Stimulated activated CD4-positive, alpha-beta T cell treated with anti-CD3 and anti-CD28 coated beads, Interleukin-4, amount 100 ng/mL, for 4 hours (primary cell): Measurements from ENCODE around the gene SNU13.
"Not testable (repeated sequence)": the region's sequence is repeated elsewhere in the genome, so short reads cannot be mapped to it uniquely, and the experiment has no call there.

Source experiments
- DNase-seq, 2 experiments: peaks; one replicate each; pipeline ENCODE4 v3.0.0-alpha.2; 2020

SNU13 gene

DNA sequence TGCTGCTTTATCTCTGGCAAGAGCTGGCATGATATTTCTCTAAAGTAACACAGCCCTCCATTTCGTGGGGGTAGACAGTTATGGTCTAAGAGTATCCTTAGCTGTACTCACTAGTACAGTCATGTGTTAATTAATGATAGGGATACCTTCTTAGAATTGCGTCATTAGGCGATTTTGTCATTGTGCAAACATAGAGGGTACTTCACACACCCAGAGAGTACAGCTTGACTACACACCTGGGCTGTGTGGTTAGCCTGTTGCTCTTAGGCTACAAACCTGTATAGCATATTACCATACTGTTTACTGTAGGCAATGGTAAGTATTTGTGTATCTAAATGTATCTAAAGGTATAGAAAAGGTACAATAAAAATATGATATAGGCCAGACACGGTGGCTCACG, 50.5 kb downstream of the SNU13 start:
- no peak for DNase-seq

DNA sequence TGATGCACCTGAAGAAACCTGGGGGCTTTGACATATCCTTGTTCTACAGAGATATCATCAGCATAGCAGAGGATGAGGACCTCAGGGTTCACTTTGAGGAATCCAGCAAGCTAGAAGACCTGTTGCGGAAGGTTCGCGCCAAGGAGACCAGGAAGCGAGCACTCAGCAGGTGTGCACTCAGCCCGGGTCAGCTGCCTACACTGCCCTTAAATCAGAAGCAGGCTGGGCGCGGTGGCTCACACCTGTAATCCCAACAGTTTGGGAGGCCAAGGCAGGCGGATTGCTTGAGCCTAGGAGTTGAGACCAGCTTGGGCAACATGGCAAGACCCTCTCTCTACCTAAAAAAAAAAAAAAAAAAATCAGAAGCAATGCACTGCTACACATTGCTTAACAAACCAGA, 51.0 kb downstream of the SNU13 start:
- not testable (repeated sequence) for DNase-seq

DNA sequence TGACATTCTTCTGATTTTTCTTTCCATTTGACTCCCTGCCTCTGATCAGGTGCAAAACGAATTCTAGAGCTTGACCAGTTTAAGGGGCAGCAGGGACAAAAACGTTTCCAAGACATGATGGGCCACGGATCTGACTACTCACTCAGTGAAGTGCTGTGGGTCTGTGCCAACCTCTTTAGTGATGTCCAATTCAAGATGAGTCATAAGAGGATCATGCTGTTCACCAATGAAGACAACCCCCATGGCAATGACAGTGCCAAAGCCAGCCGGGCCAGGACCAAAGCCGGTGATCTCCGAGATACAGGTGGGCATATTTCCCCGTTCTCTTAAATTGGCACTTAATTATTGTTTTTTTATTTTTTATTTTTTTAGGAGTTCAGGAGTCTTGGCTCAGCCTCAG, 52.2 kb downstream of the SNU13 start:
- DNase-seq = no peak

DNA sequence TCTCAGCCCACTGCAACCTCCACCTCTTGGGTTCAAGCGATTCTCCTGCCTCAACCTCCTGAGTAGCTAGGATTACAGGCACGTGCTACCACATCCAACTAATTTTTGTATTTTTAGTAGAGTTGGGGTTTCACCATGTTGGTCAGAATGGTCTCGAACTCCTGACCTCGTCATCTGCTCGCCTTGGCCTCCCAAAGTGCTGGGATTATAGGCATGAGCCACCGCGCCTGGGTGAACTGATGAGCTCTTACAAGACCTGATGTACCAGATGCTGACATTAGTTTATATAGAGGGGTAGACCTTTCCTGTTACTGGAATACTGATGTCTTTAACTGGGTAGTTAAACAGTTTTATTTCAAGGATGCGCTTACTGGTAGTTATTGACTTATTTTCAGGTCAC, 54.1 kb downstream of the SNU13 start:
- DNase-seq = not testable (repeated sequence)

DNA sequence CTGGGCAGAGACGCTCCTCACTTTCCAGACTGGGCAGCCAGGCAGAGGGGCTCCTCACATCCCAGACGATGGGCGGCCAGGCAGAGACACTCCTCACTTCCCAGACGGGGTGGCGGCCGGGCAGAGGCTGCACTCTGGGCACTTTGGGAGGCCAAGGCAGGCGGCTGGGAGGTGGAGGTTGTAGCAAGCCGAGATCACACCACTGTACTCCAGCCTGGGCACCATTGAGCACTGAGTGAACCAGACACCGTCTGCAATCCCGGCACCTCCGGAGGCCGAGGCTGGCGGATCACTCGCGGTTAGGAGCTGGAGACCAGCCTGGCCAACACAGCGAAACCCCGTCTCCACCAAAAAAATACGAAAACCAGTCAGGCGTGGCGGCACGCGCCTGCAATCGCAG, 57.1 kb downstream of the SNU13 start:
- DNase-seq = not testable (repeated sequence)

DNA sequence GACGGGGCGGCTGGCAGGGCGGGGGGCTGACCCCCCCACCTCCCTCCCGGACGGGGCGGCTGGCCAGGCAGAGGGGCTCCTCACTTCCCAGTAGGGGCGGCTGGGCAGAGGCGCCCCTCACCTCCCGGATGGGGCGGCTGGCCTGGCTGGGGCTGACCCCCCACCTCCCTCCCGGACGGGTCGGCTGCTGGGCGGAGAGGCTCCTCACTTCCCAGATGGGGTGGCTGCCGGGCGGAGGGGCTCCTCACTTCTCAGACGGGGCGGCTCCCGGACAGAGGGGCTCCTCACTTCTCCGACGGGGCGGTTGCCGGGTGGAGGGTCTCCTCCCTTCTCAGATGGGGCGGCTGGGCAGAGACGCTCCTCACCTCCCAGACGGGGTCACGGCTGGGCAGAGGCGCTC, 57.6 kb downstream of the SNU13 start:
- DNase-seq = not testable (repeated sequence)

DNA sequence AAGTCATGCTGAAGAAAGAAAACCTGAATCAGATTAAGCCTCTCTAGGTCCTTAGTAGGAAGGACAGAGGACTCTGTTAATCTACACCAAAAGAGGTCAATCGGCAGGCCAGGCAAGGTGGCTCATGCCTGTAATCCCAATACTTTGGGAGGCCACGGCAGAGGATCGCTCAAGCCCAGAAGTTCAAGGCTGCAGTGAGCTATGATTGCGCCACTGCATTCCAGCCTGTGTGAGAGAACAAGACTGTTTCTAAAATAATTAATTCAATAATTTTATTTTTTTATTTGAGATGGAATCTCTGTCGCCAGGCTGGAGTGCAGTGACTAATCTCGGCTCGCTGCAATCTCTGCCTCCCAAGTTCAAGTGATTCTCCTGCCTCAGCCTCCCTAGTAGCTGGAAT, 63.1 kb downstream of the SNU13 start:
- no peak for DNase-seq
